A549 (cell line): ENCODE data around the gene HECTD3.

Source experiments
- CBX8 ChIP-seq: fragments of 200-600 bp; sonication (generic); IDR thresholded peaks from 2 replicates; pipeline ENCODE4 v1.6.1; 2016
- RCOR1 ChIP-seq: fragments of 150-350 bp; IDR thresholded peaks from 2 replicates; pipeline ENCODE4 v1.6.1; 2014; ENCODE audit warnings: antibody characterized with exemption, low read length, low read depth

DNA sequence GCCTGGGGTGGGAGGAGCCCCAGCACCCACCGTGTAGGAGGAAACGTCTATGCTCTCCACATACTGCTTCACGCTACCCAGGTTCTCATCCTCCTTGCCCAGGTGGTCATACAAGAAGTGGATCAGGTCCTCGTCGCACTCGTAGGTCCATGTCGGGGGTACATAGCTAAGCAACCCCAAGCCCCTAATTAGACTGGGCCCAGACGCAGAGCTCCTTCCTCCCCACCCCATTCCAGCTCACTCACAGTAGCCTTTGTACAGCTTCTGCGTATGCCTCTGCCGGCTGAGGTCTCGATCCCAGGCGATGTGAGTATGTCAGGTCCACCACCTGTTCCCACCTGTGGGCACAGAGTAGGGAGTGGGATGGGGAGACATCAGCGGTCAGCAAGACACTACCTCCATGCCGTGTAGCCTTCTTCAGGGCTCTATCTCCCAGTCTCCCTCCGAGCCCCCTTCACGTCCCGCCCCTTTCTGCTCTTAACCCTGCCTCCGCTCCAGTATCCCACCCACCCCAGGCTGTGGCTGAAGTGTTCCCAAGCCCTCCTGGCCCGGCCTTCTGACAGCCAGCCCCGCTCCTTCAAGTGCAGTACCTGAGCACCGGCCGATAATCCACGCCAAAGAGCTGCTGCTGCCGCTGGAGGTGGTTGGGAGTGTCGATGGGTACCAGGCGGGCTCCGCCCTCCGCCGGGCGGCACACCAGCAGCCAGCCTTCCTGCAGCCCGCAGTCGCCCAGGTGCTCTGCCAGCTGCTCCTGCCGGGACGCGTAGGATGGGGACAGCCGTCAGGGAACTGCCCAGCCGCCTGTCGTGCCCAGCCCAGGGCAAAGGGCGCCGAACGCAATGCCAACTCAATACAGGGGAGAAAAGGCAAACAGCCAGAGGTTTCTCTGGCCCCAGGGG is 919 bp downstream of the HECTD3 start:
- TF ChIP-seq CBX8: no peak
- no peak for TF ChIP-seq RCOR1
